Measurements from ENCODE around the gene FXR2.

DNA sequence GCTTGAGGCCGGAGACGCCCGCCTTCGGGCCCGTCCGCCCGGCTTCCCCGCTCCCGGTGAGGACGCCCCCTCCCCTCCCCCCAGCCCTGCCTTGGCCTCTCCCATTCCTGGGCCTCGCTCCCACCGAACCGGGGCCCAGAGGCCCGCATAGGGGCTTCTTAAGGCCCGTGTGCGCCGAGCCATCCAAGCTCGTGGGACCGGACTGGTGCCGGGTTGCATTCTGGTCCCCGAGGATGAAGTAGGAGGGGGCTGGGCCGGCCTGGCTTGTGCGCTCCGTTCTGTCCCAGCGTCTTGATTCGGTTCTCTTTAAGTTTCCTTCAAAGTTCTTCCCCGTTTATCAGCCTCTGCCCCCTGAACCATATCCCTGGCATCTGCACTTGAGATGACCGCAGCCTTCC is 52.5 kb downstream of the FXR2 start:
- TF ChIP-seq, protein P1, sequence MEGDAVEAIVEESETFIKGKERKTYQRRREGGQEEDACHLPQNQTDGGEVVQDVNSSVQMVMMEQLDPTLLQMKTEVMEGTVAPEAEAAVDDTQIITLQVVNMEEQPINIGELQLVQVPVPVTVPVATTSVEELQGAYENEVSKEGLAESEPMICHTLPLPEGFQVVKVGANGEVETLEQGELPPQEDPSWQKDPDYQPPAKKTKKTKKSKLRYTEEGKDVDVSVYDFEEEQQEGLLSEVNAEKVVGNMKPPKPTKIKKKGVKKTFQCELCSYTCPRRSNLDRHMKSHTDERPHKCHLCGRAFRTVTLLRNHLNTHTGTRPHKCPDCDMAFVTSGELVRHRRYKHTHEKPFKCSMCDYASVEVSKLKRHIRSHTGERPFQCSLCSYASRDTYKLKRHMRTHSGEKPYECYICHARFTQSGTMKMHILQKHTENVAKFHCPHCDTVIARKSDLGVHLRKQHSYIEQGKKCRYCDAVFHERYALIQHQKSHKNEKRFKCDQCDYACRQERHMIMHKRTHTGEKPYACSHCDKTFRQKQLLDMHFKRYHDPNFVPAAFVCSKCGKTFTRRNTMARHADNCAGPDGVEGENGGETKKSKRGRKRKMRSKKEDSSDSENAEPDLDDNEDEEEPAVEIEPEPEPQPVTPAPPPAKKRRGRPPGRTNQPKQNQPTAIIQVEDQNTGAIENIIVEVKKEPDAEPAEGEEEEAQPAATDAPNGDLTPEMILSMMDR (conservative IDR thresholded peaks at IDR 0.05 in 1 of 2, IDR thresholded peaks at IDR 0.05 in 1 of 2; ENCODE audit: low read depth in 1 of 2, low read length in 2 of 2): no peak
- TF ChIP-seq EZH2 (IDR thresholded peaks at IDR 0.05; ENCODE audit: low read length, missing control alignments): no peak
